ENCODE data around the gene GABARAP. TPM values are rescaled to one million over a fixed set of nuclear protein-coding genes. Genes with fewer than 3 reads are reported as not detected.

Gene GABARAP
- total and polyA plus RNA-seq, 2 of the 4 experiments (the other 2 are of a cell fraction) = 77.8 to 780 TPM

GRCh38 chr17:7208027-7208571 is 34.1 kb downstream of the GABARAP start:
- Histone ChIP-seq H3K18ac (ENCODE audit: low read depth, low read length) (no peak overlapping the region), H3K79me1 (ENCODE audit: low read depth in 1 of 2, low read length in 2 of 2) (peaks cover 10 to 83% of the 10 kb centered on the region in 2 experiments), H2AK5ac (ENCODE audit: low read depth, low read length) (no peak overlapping the region), H4K8ac (ENCODE audit: low read depth in 2 of 2, low read length in 2 of 2) (no peak overlapping the region), H3K4me1 (ENCODE audit: control insufficient read depth, insufficient read depth, low read length) (peaks cover 9% of the 10 kb centered on the region), H2AK9ac (replicated peaks; ENCODE audit: low read depth, low read length, poor library complexity) (no peak overlapping the region), H3K27me3 (ENCODE audit: control insufficient read depth, insufficient read depth, low read length) (no peaks in the 10 kb centered on the region), H3K4ac (ENCODE audit: low read depth, low read length) (no peak overlapping the region), H2BK5ac (ENCODE audit: low read depth, low read length, poor library complexity, severe bottlenecking) (no peak overlapping the region), H3K4me3 (ENCODE audit: insufficient read depth, low read depth, low read length) (no peak overlapping the region), H4K5ac (ENCODE audit: low read depth, low read length) (no peak overlapping the region), H4K91ac (ENCODE audit: insufficient read depth, low read depth, low read length) (no peak overlapping the region), H3K9ac (ENCODE audit: low read depth, low read length) (no peak overlapping the region), H3K36me3 (ENCODE audit: control insufficient read depth, insufficient read depth, low read length) (peaks cover 10% of the 10 kb centered on the region), H3K27ac (ENCODE audit: insufficient read depth, low read length) (no peak overlapping the region), H2BK15ac (ENCODE audit: low read depth, low read length) (no peak overlapping the region), H3K23ac (ENCODE audit: low read depth, low read length) (no peak overlapping the region), H2BK120ac (ENCODE audit: low read depth, low read length) (no peak overlapping the region), H3K56ac (ENCODE audit: extremely low read depth, insufficient read depth, low read length) (no peak overlapping the region), H3K4me2 (ENCODE audit: low read depth, low read length) (no peak overlapping the region), H3K9me3 (ENCODE audit: control insufficient read depth, insufficient read depth, low read length) (no peaks in the 10 kb centered on the region), H2BK20ac (ENCODE audit: low read depth, low read length) (no peak overlapping the region), H3K9me1 (ENCODE audit: insufficient read depth, low read length) (peaks cover 13% of the 10 kb centered on the region), H3K14ac (replicated peaks; ENCODE audit: low read depth, low read length) (no peak overlapping the region), H4K20me1 (ENCODE audit: insufficient read depth, low read length) (peaks cover 62% of the 10 kb centered on the region), H2AFZ (replicated peaks; ENCODE audit: low read length, poor library complexity) (no peak overlapping the region)
- no peak for DNase-seq
- in situ Hi-C loops (cut with MboI; ENCODE audit: low sequenced_read_pairs) (no loop called here), intact Hi-C loops (cut with micrococcal nuclease) (no loop called here), dilution Hi-C loops (cut with HindIII; ENCODE audit: low sequenced_read_pairs, unreplicated experiment) (no loop called here)
- ChIA-PET POLR2A (ENCODE audit: unreplicated experiment) (no interaction called here), CTCF (no interaction called here)
- TF ChIP-seq MAZ (IDR thresholded peaks at IDR 0.05; ENCODE audit: borderline replicate concordance, low read depth, low read length) = no peak
- no peak for TF ChIP-seq RFX5 (IDR thresholded peaks at IDR 0.05; ENCODE audit: low read depth, low read length)
- TF ChIP-seq MAFK (IDR thresholded peaks at IDR 0.05; ENCODE audit: low read depth, low read length) = no peak
- TF ChIP-seq POLR2A (IDR thresholded peaks at IDR 0.05; ENCODE audit: low read depth, low read length) = no peak
- TF ChIP-seq USF2 (IDR thresholded peaks at IDR 0.05; ENCODE audit: low read depth, low read length) = no peak
- no peak for TF ChIP-seq BHLHE40 (IDR thresholded peaks at IDR 0.05; ENCODE audit: low read depth, low read length)
- TF ChIP-seq MXI1 (IDR thresholded peaks at IDR 0.05; ENCODE audit: borderline replicate concordance, low read depth, low read length) = no peak
- no peak for TF ChIP-seq SMC3 (IDR thresholded peaks at IDR 0.05; ENCODE audit: low read depth, low read length)
- no peak for TF ChIP-seq CEBPB (IDR thresholded peaks at IDR 0.05; ENCODE audit: low read depth, low read length)
- ATAC-seq (ENCODE audit: low read depth) = no peak
- WGBS, 2 experiments (ENCODE audit: extremely low coverage in 2 of 2, insufficient read length in 1 of 2) = 67% methylated on average over 10 of the region's 21 CpGs; no CpG with 5 or more reads in 1 of the 2 experiments
- BruUV-seq (replicated peaks) = no TSS peak

Data from IMR-90 (cell line).